ENCODE results near the gene MICA.

GRCh38 chr6:31394381-31394780 lies 9.0 kb upstream of the MICA start:
- TF ChIP-seq JUND (IDR thresholded peaks at IDR 0.05) (no peak), CTCF (IDR thresholded peaks at IDR 0.05; ENCODE audit: low read depth, low read length, missing input control) (no peak), ATF3 (IDR thresholded peaks at IDR 0.05) (no peak), EGR1 (IDR thresholded peaks at IDR 0.05; ENCODE audit: low read depth in 2 of 2) (no peak), YY1 (IDR thresholded peaks at IDR 0.05) (no peak), GABPA (IDR thresholded peaks at IDR 0.05 in 1 of 2, conservative IDR thresholded peaks at IDR 0.05 in 1 of 2) (no peak)

Data from liver (tissue), 3 donors.